PFSK-1 (cell line): ENCODE data around the gene DCTPP1.

Source experiments
- POLR2AphosphoS5 ChIP-seq: IDR thresholded peaks from 2 replicates; pipeline ENCODE4 v1.6.1; 2012; ENCODE audit warnings: low read depth, mild to moderate bottlenecking, control low read depth, low read length, moderate library complexity
- REST ChIP-seq, 2 experiments: IDR thresholded peaks; 2 replicates each; pipeline versions ENCODE4 v1.6.1 to v1.8.0; 2011 to 2012; ENCODE audit warnings: low read depth in 2 of 2, low read length in 2 of 2, control low read depth in 1 of 2, inconsistent platforms in 1 of 2, mild to moderate bottlenecking in 1 of 2, moderate library complexity in 1 of 2; ENCODE audit not compliant: insufficient read depth in 1 of 2
- SIN3A ChIP-seq: IDR thresholded peaks from 2 replicates; pipeline ENCODE4 v1.6.1; 2012; ENCODE audit warnings: mild to moderate bottlenecking, low read length, moderate library complexity, borderline replicate concordance; ENCODE audit not compliant: insufficient read depth
- TAF1 ChIP-seq: IDR thresholded peaks from 2 replicates; pipeline ENCODE4 v1.6.1; 2012; ENCODE audit warnings: low read length, control low read depth, borderline replicate concordance; ENCODE audit not compliant: insufficient read depth

DNA sequence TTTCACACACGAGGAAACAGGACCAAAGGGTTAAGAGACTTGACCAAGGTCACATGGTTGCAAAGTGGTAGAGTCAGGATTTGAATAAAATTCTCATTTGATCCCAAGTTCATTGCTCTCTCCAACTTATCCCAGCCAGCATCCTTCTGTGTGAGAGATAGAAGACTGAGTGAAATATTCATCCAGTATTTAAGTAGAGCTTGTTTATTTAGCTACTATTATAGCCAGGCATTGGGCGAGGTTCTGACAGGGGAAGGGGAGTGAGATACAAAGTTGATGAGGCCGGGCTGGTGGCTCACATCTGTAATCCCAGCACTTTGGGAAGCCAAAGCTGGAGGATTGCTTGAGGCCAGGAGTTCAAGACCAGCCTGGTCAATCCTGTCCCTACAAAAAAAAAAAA, 47.2 kb upstream of the DCTPP1 start:
- TF ChIP-seq TAF1 (no peak), POLR2AphosphoS5 (no peak), SIN3A (no peak), REST (IDR thresholded peaks at IDR 0.05; ENCODE audit: insufficient read depth in 1 of 2, low read depth in 2 of 2, low read length in 2 of 2) (no peak)
